Cardiac septum (tissue), 1 donor: ENCODE data around the gene PTPRD. TPM values are rescaled to one million over a fixed set of nuclear protein-coding genes. Genes with fewer than 3 reads are reported as not detected.

Source experiments
- DNase-seq: peaks from one replicate; pipeline ENCODE4 v3.0.0-alpha.2; 2020; ENCODE audit warnings: low spot score
- intact Hi-C: fragments of 100-400 bp; cut with DNase I; formaldehyde crosslinking; loops from one replicate; pipeline ENCODE4 v1.14.0; 2022
- total RNA-seq: library from RNA; stranded (reverse); fragmentation: NEBNext Ultra II Directional; extraction: Animal tissue kit (Norgen Biotek cat#: 25700); gene quantifications from one replicate; pipeline ENCODE4 v1.2.1, GENCODE V29; 2021
- donor health status: DM: no; HTN: no; CAD: no.

Gene PTPRD
- total RNA-seq, 1 donor from 2014 or later = 13.0 TPM

DNA sequence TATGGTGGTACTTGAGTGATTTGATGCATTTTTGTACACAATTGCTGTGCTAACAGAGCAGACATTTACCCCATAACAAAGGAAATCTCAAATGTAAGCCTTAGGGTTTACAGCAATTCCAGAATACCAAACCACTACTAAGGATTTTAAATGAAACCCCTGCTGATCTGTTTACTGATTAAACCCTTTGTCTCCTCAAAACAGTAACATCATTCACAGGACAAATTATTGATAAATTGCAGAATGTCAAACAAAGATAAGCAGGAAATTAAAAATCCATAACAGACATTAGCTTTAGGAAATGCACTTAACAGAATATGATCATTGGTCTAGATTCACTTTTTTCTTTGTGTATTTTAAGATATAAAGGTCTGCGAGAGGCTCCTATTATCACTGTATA is 1796.9 kb downstream of the PTPRD start:
- intact Hi-C loops = no loop called here
- no peak for DNase-seq

- DNase-seq = no peak
These were observed 1797.6 kb downstream of the PTPRD start for GRCh38 chr9:8815219-8815618.

GRCh38 chr9:8812888-8813287 is 1799.9 kb downstream of the PTPRD start:
- no peak for DNase-seq
- intact Hi-C loops = no loop called here

More at GRCh38 chr9:8815219-8815618, 1797.6 kb downstream of the PTPRD start:
- intact Hi-C loops = no loop called here

GRCh38 chr9:8809741-8810140 is 1803.1 kb downstream of the PTPRD start:
- no peak for DNase-seq
- intact Hi-C loops = no loop called here

DNA sequence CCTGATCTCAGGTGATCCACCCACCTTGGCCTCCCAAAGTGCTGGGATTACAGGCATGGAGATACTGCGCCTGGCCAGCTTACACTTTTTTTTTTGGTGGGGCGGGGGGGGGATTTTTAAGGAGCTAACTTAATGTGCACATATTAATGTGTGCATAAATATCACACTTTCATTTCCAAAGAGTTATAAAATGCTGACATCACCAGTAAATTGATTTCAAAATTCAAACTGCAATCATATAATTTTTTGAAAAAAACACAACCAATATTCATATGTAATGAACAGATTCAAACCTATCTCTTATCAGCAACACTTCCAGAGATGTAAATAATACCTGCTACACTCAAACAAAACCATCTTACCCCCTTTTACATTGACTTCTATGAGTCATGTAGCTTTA is 1806.7 kb downstream of the PTPRD start:
- DNase-seq = no peak
- intact Hi-C loops = no loop called here

GRCh38 chr9:8804613-8805012 is 1808.2 kb downstream of the PTPRD start:
- intact Hi-C loops = no loop called here
- no peak for DNase-seq

GRCh38 chr9:8802242-8802641 is 1810.6 kb downstream of the PTPRD start:
- intact Hi-C loops = no loop called here
- DNase-seq = no peak

GRCh38 chr9:8800196-8800595 is 1812.6 kb downstream of the PTPRD start:
- intact Hi-C loops = no loop called here
- DNase-seq = no peak

- intact Hi-C loops = no loop called here
- DNase-seq = no peak
These were observed 1813.2 kb downstream of the PTPRD start for GRCh38 chr9:8799615-8800014.

DNA sequence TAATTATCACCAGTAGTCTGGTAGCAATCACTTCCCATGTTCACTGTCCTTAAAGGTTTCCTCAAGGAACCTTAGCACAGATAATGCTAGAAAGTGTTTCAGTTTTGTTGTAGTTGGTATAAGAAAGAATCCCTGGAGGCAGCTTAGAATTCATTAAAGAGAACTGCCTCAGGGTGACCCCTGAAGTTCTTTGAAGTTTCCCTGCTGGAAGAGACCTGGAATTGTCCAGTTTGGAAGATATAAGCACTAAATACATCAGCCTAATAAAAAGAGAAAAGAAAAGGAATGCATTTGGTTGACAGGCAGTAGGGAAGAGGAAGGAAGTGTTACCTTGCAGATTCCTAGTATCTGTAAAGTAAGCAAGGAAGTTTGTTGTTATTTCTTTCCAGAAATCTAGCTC is 1813.6 kb downstream of the PTPRD start:
- intact Hi-C loops = no loop called here
- no peak for DNase-seq

- no peak for DNase-seq
- intact Hi-C loops = no loop called here
These were observed 1828.0 kb downstream of the PTPRD start for GRCh38 chr9:8784838-8785237.

GRCh38 chr9:8783941-8784340 is 1828.9 kb downstream of the PTPRD start:
- intact Hi-C loops = no loop called here
- no peak for DNase-seq

- DNase-seq = no peak
- intact Hi-C loops = no loop called here
These were observed 1830.6 kb downstream of the PTPRD start for GRCh38 chr9:8782237-8782636.

DNA sequence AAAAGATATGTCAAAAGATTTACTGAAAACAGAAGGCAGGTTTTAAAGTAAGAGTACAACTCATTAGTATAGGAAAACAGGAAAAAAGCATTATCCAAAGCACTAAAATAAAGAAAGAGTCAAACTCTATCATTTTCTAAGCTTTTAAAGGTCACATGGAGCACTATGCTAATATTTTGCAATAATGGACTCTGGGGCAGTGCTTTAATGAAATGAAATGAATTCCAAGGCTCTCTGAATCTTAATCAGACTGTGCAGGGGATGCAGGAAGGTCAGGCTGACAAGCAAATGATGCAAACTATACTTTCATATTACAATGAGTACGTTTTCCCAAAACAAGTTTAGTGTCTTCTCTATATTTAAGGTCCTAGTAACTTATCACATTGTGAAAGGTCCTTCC is 1831.3 kb downstream of the PTPRD start:
- intact Hi-C loops = no loop called here
- no peak for DNase-seq

DNA sequence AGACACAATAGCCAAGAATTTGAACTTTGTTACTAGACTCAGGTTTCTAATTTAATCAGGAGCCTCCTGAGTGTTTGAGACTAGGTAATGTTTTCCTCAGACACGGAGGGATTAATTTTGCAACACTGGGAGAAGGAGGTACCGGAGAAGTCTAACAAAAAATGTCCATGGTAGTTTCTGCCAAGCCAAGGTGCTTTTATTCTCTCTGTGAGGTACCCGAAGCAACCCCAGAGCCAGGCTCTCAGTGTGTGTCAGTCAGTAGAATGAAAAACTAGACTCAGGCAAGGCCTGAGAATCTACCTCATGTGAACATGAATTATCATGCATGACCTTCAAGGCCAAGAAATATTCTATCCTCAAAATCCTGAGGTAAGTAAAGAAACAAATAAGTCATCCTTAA is 1832.4 kb downstream of the PTPRD start:
- DNase-seq = no peak
- intact Hi-C loops = no loop called here

DNA sequence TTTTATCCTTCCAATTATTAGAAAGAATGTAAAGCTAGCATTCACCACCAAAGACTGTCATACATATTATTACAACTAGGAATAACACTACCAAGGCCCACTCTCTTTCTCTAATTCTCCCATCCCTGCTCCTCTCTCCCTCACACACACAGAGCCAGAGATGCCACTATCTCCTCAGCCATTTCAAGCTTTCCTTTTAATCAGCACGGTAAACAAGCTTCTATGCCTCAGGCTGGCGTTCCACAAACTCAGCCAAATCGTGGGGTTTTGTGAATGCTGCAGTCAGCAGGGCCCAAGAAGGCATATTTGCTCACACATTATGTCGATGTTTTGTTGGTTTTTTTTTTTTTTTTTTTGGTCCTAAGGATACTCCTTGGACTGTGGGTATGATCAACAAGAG is 1833.3 kb downstream of the PTPRD start:
- intact Hi-C loops = no loop called here
- DNase-seq = no peak

DNA sequence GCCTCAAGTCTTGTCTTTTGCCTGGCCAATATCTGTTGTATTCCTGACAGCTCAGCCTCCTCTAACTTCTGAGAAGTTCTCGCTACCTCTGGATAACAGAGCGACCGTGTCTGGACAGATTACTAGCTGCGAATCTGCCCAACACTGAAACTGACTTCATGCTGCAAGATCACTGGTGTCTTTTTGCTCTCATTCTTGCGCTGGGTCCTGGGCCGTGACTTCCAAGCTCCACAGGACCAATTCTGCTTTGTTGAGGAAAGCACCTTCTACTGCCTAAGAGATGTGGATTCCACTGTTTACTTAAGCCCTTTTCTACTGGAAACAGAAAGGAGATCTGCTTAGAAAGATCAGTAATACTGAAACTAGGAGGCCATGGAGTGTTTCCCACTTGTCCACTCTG is 1834.4 kb downstream of the PTPRD start:
- intact Hi-C loops = no loop called here
- no peak for DNase-seq

DNA sequence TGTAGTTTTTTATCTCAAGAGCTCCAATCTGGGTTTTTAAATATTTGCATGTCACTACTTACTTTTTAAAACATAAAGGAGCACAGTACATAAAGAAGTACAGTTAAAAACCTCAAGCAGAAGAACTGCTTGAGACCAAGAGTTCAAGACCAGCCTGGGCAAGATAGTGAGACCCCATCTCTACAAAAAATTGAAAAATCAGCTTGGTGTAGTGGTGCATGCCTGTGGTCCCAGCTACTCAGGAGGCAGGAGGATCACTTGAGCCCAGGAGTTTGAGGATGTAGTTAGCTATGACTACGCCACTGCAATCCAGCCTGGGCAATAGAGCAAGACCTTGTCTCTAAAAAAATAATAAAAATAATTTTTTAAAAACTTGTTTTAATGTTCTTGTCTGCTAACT is 1840.5 kb downstream of the PTPRD start:
- intact Hi-C loops = no loop called here
- DNase-seq = no peak

DNA sequence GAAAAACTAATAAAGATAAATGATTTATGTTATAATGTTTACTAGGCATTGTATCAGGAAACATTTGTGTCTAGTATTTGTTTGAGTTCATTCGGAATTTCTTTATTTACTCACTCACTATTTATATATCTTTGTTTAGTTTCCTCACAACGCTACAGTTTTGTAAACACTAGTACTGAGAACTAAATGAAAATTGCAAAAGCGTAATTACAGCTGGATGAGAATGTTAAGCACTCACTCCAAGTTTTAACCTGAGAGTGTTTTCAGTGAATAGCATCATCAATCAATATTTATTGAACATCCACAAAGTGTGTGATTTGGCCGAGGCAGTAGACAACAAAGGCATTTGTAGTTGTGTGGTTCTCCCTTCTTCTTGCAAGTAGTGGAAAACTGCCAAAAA is 1843.6 kb downstream of the PTPRD start:
- intact Hi-C loops = no loop called here
- no peak for DNase-seq

DNA sequence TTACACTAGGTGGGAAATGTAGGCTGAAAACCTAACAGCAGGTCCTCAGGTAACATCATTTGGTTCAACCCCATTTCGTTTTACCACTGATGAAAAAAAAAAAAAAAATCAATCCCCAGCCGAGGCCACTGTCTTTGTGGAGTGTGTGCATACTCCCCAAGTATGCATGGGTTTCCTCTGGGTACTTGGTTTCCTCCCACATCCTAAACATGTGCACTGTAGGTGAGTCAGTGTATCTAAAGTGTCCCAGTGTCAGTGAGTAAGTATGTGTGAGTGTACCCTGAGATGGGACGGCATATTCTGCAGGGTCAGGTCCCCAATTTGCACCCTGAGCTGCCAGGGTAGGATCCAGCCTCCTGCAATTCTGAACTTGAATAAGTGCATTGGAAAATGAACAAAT is 1846.7 kb downstream of the PTPRD start:
- DNase-seq = no peak
- intact Hi-C loops = no loop called here

DNA sequence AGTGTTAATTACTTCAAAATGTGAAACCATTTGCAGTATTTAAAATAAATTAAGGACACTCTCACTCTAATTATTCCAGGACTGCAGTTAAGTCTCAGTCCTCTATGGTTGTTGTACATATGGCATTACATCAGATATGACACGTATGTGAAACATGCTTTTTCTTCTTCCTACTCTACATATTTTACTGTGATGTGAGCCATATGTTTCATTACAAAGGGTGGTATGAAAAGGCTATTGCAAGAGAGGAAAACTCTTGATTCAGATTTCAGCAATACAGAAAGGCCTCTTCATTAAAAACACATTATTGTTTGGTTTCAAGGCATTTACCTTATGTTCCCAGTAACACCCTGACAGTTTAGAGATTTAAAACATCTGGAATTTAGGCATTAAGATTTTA is 1848.8 kb downstream of the PTPRD start:
- intact Hi-C loops = no loop called here
- DNase-seq = no peak

- intact Hi-C loops = no loop called here
- no peak for DNase-seq
These were observed 1850.2 kb downstream of the PTPRD start for GRCh38 chr9:8762479-8763085.
